ENCODE data around the gene SLIT1.

Gene SLIT1

GRCh38 chr10:97069576-97070362 is 116.0 kb downstream of the SLIT1 start:
- Histone ChIP-seq H3K9me3 (ENCODE audit: control insufficient read depth, insufficient read depth, low read depth, low read length) (peaks cover 13% of the 10 kb centered on the region; the same call in 1 of the 2 replicates), H3K4me3 (ENCODE audit: low read depth, low read length) (no peak overlapping the region), H3K36me3 (ENCODE audit: control insufficient read depth, insufficient read depth, low read length) (no peaks in the 10 kb centered on the region), H3K27ac (ENCODE audit: low read depth, low read length) (no peak overlapping the region), H3K4me1 (ENCODE audit: control insufficient read depth, insufficient read depth, low read length) (peaks cover 3% of the 10 kb centered on the region; the same call in 1 of the 2 replicates), H3K9ac (ENCODE audit: low read length) (no peak overlapping the region), H3K27me3 (ENCODE audit: control insufficient read depth, insufficient read depth, low read length) (no peaks in the 10 kb centered on the region; the same call in 1 of the 2 replicates)

- H3K27me3 ChIP-seq (ENCODE audit: control insufficient read depth, insufficient read depth, low read length), result no peaks in the 10 kb centered on the region; the same call in 1 of the 2 replicates
- no peak overlapping the region for H3K9ac ChIP-seq (ENCODE audit: low read length)
- H3K27ac ChIP-seq (ENCODE audit: low read depth, low read length), result no peak overlapping the region
- H3K4me3 ChIP-seq (ENCODE audit: low read depth, low read length), result no peak overlapping the region
- H3K4me1 ChIP-seq (ENCODE audit: control insufficient read depth, insufficient read depth, low read length), result peaks cover 3% of the 10 kb centered on the region; the same call in 1 of the 2 replicates
- H3K36me3 ChIP-seq (ENCODE audit: control insufficient read depth, insufficient read depth, low read length), result no peaks in the 10 kb centered on the region
- peaks cover 13% of the 10 kb centered on the region; the same call in 1 of the 2 replicates for H3K9me3 ChIP-seq (ENCODE audit: control insufficient read depth, insufficient read depth, low read depth, low read length)
Measured at GRCh38 chr10:97069026-97069425, 116.7 kb downstream of the SLIT1 start.

- H3K27ac ChIP-seq (ENCODE audit: low read depth, low read length), result no peak overlapping the region
- H3K27me3 ChIP-seq (ENCODE audit: control insufficient read depth, insufficient read depth, low read length), result no peaks in the 10 kb centered on the region
- no peak overlapping the region for H3K4me3 ChIP-seq (ENCODE audit: low read depth, low read length)
- no peaks in the 10 kb centered on the region for H3K36me3 ChIP-seq (ENCODE audit: control insufficient read depth, insufficient read depth, low read length)
- peaks cover 13% of the 10 kb centered on the region; the same call in 1 of the 2 replicates for H3K9me3 ChIP-seq (ENCODE audit: control insufficient read depth, insufficient read depth, low read depth, low read length)
- H3K9ac ChIP-seq (ENCODE audit: low read length), result no peak overlapping the region
- peaks cover 3% of the 10 kb centered on the region; the same call in 1 of the 2 replicates for H3K4me1 ChIP-seq (ENCODE audit: control insufficient read depth, insufficient read depth, low read length)
Measured at GRCh38 chr10:97067716-97068391, 117.9 kb downstream of the SLIT1 start.

GRCh38 chr10:97066877-97067555 is 118.7 kb downstream of the SLIT1 start:
- no peak overlapping the region for H3K9ac ChIP-seq (ENCODE audit: low read length)
- H3K36me3 ChIP-seq (ENCODE audit: control insufficient read depth, insufficient read depth, low read length), result no peaks in the 10 kb centered on the region
- H3K9me3 ChIP-seq (ENCODE audit: control insufficient read depth, insufficient read depth, low read depth, low read length), result peaks cover 13% of the 10 kb centered on the region; the same call in 1 of the 2 replicates
- no peak overlapping the region for H3K4me3 ChIP-seq (ENCODE audit: low read depth, low read length)
- H3K27me3 ChIP-seq (ENCODE audit: control insufficient read depth, insufficient read depth, low read length), result no peaks in the 10 kb centered on the region
- peaks cover 3% of the 10 kb centered on the region; the same call in 1 of the 2 replicates for H3K4me1 ChIP-seq (ENCODE audit: control insufficient read depth, insufficient read depth, low read length)
- no peak overlapping the region for H3K27ac ChIP-seq (ENCODE audit: low read depth, low read length)

GRCh38 chr10:97065686-97066660 is 119.8 kb downstream of the SLIT1 start:
- Histone ChIP-seq H3K27me3 (ENCODE audit: control insufficient read depth, insufficient read depth, low read length) (no peaks in the 10 kb centered on the region), H3K4me3 (ENCODE audit: low read depth, low read length) (no peak overlapping the region), H3K9me3 (ENCODE audit: control insufficient read depth, insufficient read depth, low read depth, low read length) (peaks cover 13% of the 10 kb centered on the region; the same call in 1 of the 2 replicates), H3K27ac (ENCODE audit: low read depth, low read length) (no peak overlapping the region), H3K9ac (ENCODE audit: low read length) (no peak overlapping the region), H3K36me3 (ENCODE audit: control insufficient read depth, insufficient read depth, low read length) (no peaks in the 10 kb centered on the region), H3K4me1 (ENCODE audit: control insufficient read depth, insufficient read depth, low read length) (peaks cover 3% of the 10 kb centered on the region; the same call in 1 of the 2 replicates)

- peaks cover 12% of the 10 kb centered on the region; the same call in 1 of the 2 replicates for H3K9me3 ChIP-seq (ENCODE audit: control insufficient read depth, insufficient read depth, low read depth, low read length)
- H3K27me3 ChIP-seq (ENCODE audit: control insufficient read depth, insufficient read depth, low read length), result no peaks in the 10 kb centered on the region
- H3K36me3 ChIP-seq (ENCODE audit: control insufficient read depth, insufficient read depth, low read length), result no peaks in the 10 kb centered on the region
- no peak overlapping the region for H3K27ac ChIP-seq (ENCODE audit: low read depth, low read length)
- H3K4me3 ChIP-seq (ENCODE audit: low read depth, low read length), result no peak overlapping the region
- no peak overlapping the region for H3K9ac ChIP-seq (ENCODE audit: low read length)
- H3K4me1 ChIP-seq (ENCODE audit: control insufficient read depth, insufficient read depth, low read length), result peaks cover 3% of the 10 kb centered on the region; the same call in 1 of the 2 replicates
Measured at GRCh38 chr10:97065128-97065527, 120.6 kb downstream of the SLIT1 start.

- peaks cover 3% of the 10 kb centered on the region; the same call in 1 of the 2 replicates for H3K9me3 ChIP-seq (ENCODE audit: control insufficient read depth, insufficient read depth, low read depth, low read length)
- no peaks in the 10 kb centered on the region for H3K36me3 ChIP-seq (ENCODE audit: control insufficient read depth, insufficient read depth, low read length)
- no peak overlapping the region for H3K4me3 ChIP-seq (ENCODE audit: low read depth, low read length)
- H3K9ac ChIP-seq (ENCODE audit: low read length), result no peak overlapping the region
- H3K27ac ChIP-seq (ENCODE audit: low read depth, low read length), result no peak overlapping the region
- H3K4me1 ChIP-seq (ENCODE audit: control insufficient read depth, insufficient read depth, low read length), result peaks cover 3% of the 10 kb centered on the region; the same call in 1 of the 2 replicates
- no peaks in the 10 kb centered on the region for H3K27me3 ChIP-seq (ENCODE audit: control insufficient read depth, insufficient read depth, low read length)
Measured at GRCh38 chr10:97063983-97064837, 121.5 kb downstream of the SLIT1 start.

- Histone ChIP-seq H3K36me3 (ENCODE audit: control insufficient read depth, insufficient read depth, low read length) (no peaks in the 10 kb centered on the region), H3K4me1 (ENCODE audit: control insufficient read depth, insufficient read depth, low read length) (peaks cover 3% of the 10 kb centered on the region; the same call in 1 of the 2 replicates), H3K27me3 (ENCODE audit: control insufficient read depth, insufficient read depth, low read length) (no peaks in the 10 kb centered on the region), H3K4me3 (ENCODE audit: low read depth, low read length) (no peak overlapping the region), H3K27ac (ENCODE audit: low read depth, low read length) (no peak overlapping the region), H3K9me3 (ENCODE audit: control insufficient read depth, insufficient read depth, low read depth, low read length) (no peaks in the 10 kb centered on the region), H3K9ac (ENCODE audit: low read length) (no peak overlapping the region)
Measured at GRCh38 chr10:97063271-97063982, 122.3 kb downstream of the SLIT1 start.

- Histone ChIP-seq H3K27ac (ENCODE audit: low read depth, low read length) (no peak overlapping the region), H3K9ac (ENCODE audit: low read length) (no peak overlapping the region), H3K9me3 (ENCODE audit: control insufficient read depth, insufficient read depth, low read depth, low read length) (no peaks in the 10 kb centered on the region), H3K4me1 (ENCODE audit: control insufficient read depth, insufficient read depth, low read length) (peaks cover 3% of the 10 kb centered on the region; the same call in 1 of the 2 replicates), H3K27me3 (ENCODE audit: control insufficient read depth, insufficient read depth, low read length) (no peaks in the 10 kb centered on the region), H3K4me3 (ENCODE audit: low read depth, low read length) (no peak overlapping the region), H3K36me3 (ENCODE audit: control insufficient read depth, insufficient read depth, low read length) (no peaks in the 10 kb centered on the region)
Measured at GRCh38 chr10:97062456-97062855, 123.3 kb downstream of the SLIT1 start.
